MM.1S (cell line): ENCODE data around the gene HOXA2.

ENCODE experiments used
- DNase-seq: peaks from one replicate; pipeline ENCODE4 v3.0.0-alpha.2; 2015
- H2AFZ ChIP-seq: fragments of 300-600 bp; sonication (generic); 2 replicates; pipeline ENCODE4 v1.6.0; 2016; ENCODE audit warnings: antibody characterized with exemption, low read length
- H3F3A ChIP-seq: fragments of 300-600 bp; sonication (generic); 2 replicates; pipeline ENCODE4 v1.6.1; 2016; ENCODE audit warnings: mild to moderate bottlenecking, antibody characterized with exemption, low read length, moderate library complexity, mixed read lengths; ENCODE audit not compliant: insufficient read depth
- H3K27ac ChIP-seq: fragments of 300-600 bp; sonication (generic); 2 replicates; pipeline ENCODE4 v1.5.1; 2016; ENCODE audit warnings: mild to moderate bottlenecking, low read length
- H3K27me3 ChIP-seq: fragments of 300-600 bp; sonication (generic); replicated peaks from 2 replicates; pipeline ENCODE4 v1.6.0; 2016; ENCODE audit warnings: low read length; ENCODE audit not compliant: insufficient read depth
- H3K36me3 ChIP-seq: fragments of 300-600 bp; sonication (generic); replicated peaks from 2 replicates; pipeline ENCODE4 v1.6.1; 2016; ENCODE audit warnings: mild to moderate bottlenecking, low read length, mixed read lengths; ENCODE audit not compliant: insufficient read depth
- H3K4me1 ChIP-seq: fragments of 300-600 bp; sonication (generic); 2 replicates; pipeline ENCODE4 v1.6.1; 2016; ENCODE audit warnings: low read length, mixed read lengths
- H3K4me2 ChIP-seq: fragments of 300-600 bp; sonication (generic); 2 replicates; pipeline ENCODE4 v1.6.0; 2016; ENCODE audit warnings: low read depth, low read length
- H3K4me3 ChIP-seq: fragments of 300-600 bp; sonication (generic); 2 replicates; pipeline ENCODE4 v1.5.1; 2016; ENCODE audit warnings: low read length, mixed read lengths
- H3K79me2 ChIP-seq: fragments of 300-600 bp; sonication (generic); 2 replicates; pipeline ENCODE4 v1.6.1; 2016; ENCODE audit warnings: mixed run types, low read length, mixed read lengths
- H3K9ac ChIP-seq: fragments of 300-600 bp; sonication (generic); 2 replicates; pipeline ENCODE4 v1.6.1; 2016; ENCODE audit warnings: low read length, mixed read lengths
- H3K9me2 ChIP-seq: fragments of 300-600 bp; sonication (generic); replicated peaks from 2 replicates; pipeline ENCODE4 v1.6.1; 2016; ENCODE audit warnings: mild to moderate bottlenecking, low read length, mixed read lengths; ENCODE audit not compliant: insufficient read depth
- H3K9me3 ChIP-seq: fragments of 300-600 bp; sonication (generic); replicated peaks from 2 replicates; pipeline ENCODE4 v1.6.1; 2016; ENCODE audit warnings: mild to moderate bottlenecking, low read length, mixed read lengths; ENCODE audit not compliant: insufficient read depth
- H4K20me1 ChIP-seq: fragments of 300-600 bp; sonication (generic); 2 replicates; pipeline ENCODE4 v1.6.1; 2016; ENCODE audit warnings: mild to moderate bottlenecking, low read length, moderate library complexity, mixed read lengths; ENCODE audit not compliant: insufficient read depth
- EZH2 ChIP-seq: fragments of 300-600 bp; sonication (generic); optimal IDR thresholded peaks from 2 replicates; pipeline ENCODE3; 2017; ENCODE audit warnings: low read depth, mild to moderate bottlenecking, antibody characterized with exemption, low read length, mixed read lengths
- EZH2phosphoT487 ChIP-seq: fragments of 300-600 bp; sonication (generic); IDR thresholded peaks from 2 replicates; pipeline ENCODE4 v1.6.1; 2018; ENCODE audit warnings: antibody characterized with exemption, low read length
- TF ChIP-seq, protein P1 (sequence below): fragments of 300-600 bp; sonication (generic); IDR thresholded peaks from 2 replicates; pipeline ENCODE4 v1.5.1; 2016; ENCODE audit warnings: antibody characterized with exemption, low read length, mixed read lengths

The HOXA2 gene

DNA sequence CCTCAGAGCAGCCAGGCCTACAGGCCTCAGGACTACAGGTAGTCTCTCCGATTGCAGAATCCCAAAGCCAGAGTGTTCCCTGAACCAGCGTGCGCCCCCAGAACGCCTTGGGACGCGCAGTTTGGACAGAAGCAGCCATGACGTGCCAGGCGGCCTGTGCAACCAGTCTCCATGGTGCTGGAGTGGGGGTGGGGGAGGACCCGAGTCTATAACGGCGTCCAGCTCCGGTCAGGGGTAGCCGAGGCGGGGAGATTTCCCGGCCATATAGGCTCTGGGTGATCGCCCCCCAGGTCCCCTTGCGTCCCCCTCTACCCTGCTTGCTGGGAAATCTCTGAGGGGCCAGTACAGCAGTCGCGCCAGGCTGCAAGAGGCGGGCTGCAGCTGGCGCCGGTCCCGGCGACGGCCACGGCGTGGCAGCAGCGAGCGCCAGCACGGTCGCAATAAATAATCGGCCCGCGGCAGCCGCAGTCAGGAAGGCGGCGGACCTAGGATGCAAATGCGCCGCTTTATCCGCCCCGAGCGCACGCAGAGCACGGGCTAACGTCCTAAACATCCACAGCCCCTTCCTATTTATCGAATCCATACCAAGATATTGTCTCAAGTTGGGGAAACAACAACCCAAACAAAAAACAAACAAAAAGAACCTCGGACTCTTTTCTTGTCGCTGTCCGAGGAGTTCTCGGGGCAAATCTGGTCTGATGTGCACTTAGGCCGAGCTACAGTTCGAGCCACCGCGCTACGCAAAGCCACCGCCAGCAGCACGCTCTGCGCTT, 48.3 kb upstream of the HOXA2 start:
- H3K36me3 ChIP-seq = no peaks in the 10 kb centered on the region
- H3K79me2 ChIP-seq = no peaks in the 10 kb centered on the region
- no peaks in the 10 kb centered on the region for H3K9me3 ChIP-seq
- H4K20me1 ChIP-seq = no peaks in the 10 kb centered on the region
- peak overlapping the region; percentile 64 for H2AFZ ChIP-seq
- peak; percentile 68 for DNase-seq
- peak overlapping the region; percentile 61 for H3K4me3 ChIP-seq
- no peaks in the 10 kb centered on the region for H3F3A ChIP-seq
- H3K27ac ChIP-seq = no peak overlapping the region
- H3K9me2 ChIP-seq = no peaks in the 10 kb centered on the region
- TF ChIP-seq EZH2 = no peak
- TF ChIP-seq, protein P1, sequence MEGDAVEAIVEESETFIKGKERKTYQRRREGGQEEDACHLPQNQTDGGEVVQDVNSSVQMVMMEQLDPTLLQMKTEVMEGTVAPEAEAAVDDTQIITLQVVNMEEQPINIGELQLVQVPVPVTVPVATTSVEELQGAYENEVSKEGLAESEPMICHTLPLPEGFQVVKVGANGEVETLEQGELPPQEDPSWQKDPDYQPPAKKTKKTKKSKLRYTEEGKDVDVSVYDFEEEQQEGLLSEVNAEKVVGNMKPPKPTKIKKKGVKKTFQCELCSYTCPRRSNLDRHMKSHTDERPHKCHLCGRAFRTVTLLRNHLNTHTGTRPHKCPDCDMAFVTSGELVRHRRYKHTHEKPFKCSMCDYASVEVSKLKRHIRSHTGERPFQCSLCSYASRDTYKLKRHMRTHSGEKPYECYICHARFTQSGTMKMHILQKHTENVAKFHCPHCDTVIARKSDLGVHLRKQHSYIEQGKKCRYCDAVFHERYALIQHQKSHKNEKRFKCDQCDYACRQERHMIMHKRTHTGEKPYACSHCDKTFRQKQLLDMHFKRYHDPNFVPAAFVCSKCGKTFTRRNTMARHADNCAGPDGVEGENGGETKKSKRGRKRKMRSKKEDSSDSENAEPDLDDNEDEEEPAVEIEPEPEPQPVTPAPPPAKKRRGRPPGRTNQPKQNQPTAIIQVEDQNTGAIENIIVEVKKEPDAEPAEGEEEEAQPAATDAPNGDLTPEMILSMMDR = peak; percentile 85
- peaks cover 7% of the 10 kb centered on the region; the same call in 1 of the 2 replicates for H3K4me1 ChIP-seq
- H3K27me3 ChIP-seq = peaks cover 82% of the 10 kb centered on the region
- peak overlapping the region; percentile 96 for H3K4me2 ChIP-seq
- no peak overlapping the region; the same call in 1 of the 2 replicates for H3K9ac ChIP-seq

DNA sequence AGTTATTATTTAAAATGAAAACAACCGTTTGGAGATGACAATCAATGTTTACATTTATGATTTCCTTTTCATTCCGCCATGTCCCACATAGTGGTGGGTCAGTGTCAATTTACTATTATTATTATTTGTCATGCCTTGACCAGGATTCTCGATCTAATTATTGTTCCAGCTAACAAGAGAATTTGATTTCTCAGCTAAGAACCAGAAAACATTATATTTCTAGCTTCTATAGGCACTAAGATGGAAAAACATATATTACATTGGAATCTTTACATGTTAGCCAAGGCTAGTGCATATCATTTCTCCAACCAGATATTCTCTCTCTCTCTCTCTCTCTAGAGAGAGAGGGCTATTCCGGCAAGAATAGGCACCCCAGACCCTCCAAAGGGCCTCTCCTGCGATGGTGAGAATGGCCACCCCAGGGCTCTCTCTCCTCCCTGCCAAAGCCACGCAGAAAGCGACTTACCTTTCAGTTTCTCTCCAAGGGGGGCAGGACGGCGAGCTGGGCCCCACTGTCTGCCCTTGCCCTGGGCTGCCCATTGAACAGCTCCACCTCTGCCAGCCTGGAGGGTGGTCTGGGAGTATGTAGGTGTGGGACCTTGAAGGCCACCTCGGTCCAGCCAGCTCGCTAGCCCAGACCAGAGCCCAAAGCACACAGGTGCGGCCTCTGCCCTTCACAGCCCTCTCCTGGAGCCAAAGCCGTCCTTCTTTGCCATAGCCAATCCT, 47.5 kb upstream of the HOXA2 start:
- Histone ChIP-seq H3K9me2 (no peaks in the 10 kb centered on the region), H3K27ac (no peak overlapping the region), H3K4me1 (peaks cover 7% of the 10 kb centered on the region; the same call in 1 of the 2 replicates), H3K27me3 (peaks cover 75% of the 10 kb centered on the region), H3K4me3 (peak overlapping the region; percentile 61), H3K79me2 (no peaks in the 10 kb centered on the region), H2AFZ (peak overlapping the region; percentile 64), H3K9ac (no peak overlapping the region; the same call in 1 of the 2 replicates), H3K9me3 (no peaks in the 10 kb centered on the region), H3K36me3 (no peaks in the 10 kb centered on the region), H3F3A (no peaks in the 10 kb centered on the region), H4K20me1 (no peaks in the 10 kb centered on the region), H3K4me2 (peak overlapping the region; percentile 96)
- TF ChIP-seq EZH2 = no peak
- no peak for TF ChIP-seq EZH2phosphoT487
- TF ChIP-seq, protein P1 = no peak
- no peak for DNase-seq

DNA sequence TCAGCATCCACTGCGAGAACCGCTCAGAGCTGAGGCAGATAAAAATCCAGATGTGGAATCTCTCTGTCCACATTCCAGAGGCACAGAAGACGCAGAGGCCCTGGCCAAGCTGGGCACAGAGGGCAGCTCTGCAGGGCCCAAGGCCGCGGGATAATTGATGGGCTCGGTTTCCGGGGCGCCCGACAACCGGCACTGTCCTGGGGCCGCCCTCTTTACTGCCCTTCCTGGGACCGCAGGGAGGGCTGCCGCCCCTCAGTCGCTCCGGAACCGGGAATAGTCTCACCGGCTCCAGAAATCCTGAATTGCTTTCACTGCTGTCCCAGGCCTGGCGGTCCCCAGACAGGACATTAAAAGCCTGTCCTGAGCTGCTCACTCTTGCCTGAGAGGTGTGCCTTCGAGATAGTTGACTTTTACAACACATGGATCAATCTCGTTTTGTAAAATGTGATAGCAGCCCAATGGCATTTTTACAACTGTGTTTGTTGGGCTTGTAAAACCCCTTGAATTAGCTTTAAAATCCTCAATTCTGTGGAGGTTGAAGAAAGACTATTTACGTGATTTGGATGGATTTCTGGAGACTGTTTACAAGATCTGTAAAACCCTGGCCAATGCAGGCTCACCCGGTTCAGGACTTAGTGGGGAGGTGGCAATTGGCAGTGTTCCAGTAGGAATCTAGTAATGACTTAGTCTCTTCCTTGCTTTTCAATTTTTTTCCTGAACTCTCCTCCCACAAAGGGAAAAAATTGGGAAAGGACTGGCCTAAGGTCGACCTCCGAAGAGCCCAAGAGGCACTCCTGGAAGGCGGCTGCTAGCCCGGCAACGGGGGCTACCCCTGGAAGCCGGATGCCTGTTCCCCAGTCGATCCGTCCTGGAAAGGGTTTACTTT, 46.5 kb upstream of the HOXA2 start:
- H3K9me2 ChIP-seq = no peaks in the 10 kb centered on the region
- peaks cover 7% of the 10 kb centered on the region; the same call in 1 of the 2 replicates for H3K4me1 ChIP-seq
- no peak overlapping the region for H3K27ac ChIP-seq
- no peaks in the 10 kb centered on the region for H3K79me2 ChIP-seq
- H3K36me3 ChIP-seq = no peaks in the 10 kb centered on the region
- H3K27me3 ChIP-seq = peaks cover 65% of the 10 kb centered on the region
- no peaks in the 10 kb centered on the region for H4K20me1 ChIP-seq
- DNase-seq = no peak
- H3K4me3 ChIP-seq = no peak overlapping the region
- H3K9ac ChIP-seq = no peak overlapping the region
- no peaks in the 10 kb centered on the region for H3F3A ChIP-seq
- no peak for TF ChIP-seq EZH2phosphoT487
- TF ChIP-seq, protein P1 = no peak
- TF ChIP-seq EZH2 = no peak
- no peak overlapping the region for H2AFZ ChIP-seq
- no peaks in the 10 kb centered on the region for H3K9me3 ChIP-seq
- no peak overlapping the region for H3K4me2 ChIP-seq
